Right forelimb (tissue), 1 donor: Measurements from ENCODE around the gene CD300LB.
"Not testable (repeated sequence)": the region's sequence is repeated elsewhere in the genome, so short reads cannot be mapped to it uniquely, and the experiment has no call there.

Source experiments
- DNase-seq: peaks from one replicate; pipeline ENCODE4 v3.0.0-alpha.2; 2018

CD300LB gene

GRCh38 chr17:74488276-74488675 lies 43.0 kb downstream of the CD300LB start:
- not testable (repeated sequence) for DNase-seq

- DNase-seq: no peak
These were observed 45.4 kb downstream of the CD300LB start for GRCh38 chr17:74485841-74486240.

GRCh38 chr17:74485022-74485743 lies 46.1 kb downstream of the CD300LB start:
- no peak for DNase-seq

GRCh38 chr17:74484066-74484465 lies 47.2 kb downstream of the CD300LB start:
- no peak for DNase-seq

GRCh38 chr17:74481621-74482020 lies 49.7 kb downstream of the CD300LB start:
- no peak for DNase-seq

GRCh38 chr17:74480290-74480689 lies 51.0 kb downstream of the CD300LB start:
- no peak for DNase-seq

GRCh38 chr17:74478420-74479100 lies 52.7 kb downstream of the CD300LB start:
- no peak for DNase-seq

GRCh38 chr17:74477411-74477810 lies 53.9 kb downstream of the CD300LB start:
- DNase-seq: no peak

GRCh38 chr17:74475189-74475588 lies 56.1 kb downstream of the CD300LB start:
- no peak for DNase-seq

GRCh38 chr17:74474043-74474792 lies 57.1 kb downstream of the CD300LB start:
- DNase-seq: no peak

- DNase-seq: no peak
These were observed 58.0 kb downstream of the CD300LB start for GRCh38 chr17:74473294-74473693.

- no peak for DNase-seq
These were observed 58.4 kb downstream of the CD300LB start for GRCh38 chr17:74472890-74473289.

- DNase-seq: no peak
These were observed 59.9 kb downstream of the CD300LB start for GRCh38 chr17:74471341-74471740.
